ENCODE data around the gene COQ5. TPM values are rescaled to one million over a fixed set of nuclear protein-coding genes. Genes with fewer than 3 reads are reported as not detected.

The COQ5 gene
- total RNA-seq, 1 donor from 2014 or later, result 26.3 TPM

DNA sequence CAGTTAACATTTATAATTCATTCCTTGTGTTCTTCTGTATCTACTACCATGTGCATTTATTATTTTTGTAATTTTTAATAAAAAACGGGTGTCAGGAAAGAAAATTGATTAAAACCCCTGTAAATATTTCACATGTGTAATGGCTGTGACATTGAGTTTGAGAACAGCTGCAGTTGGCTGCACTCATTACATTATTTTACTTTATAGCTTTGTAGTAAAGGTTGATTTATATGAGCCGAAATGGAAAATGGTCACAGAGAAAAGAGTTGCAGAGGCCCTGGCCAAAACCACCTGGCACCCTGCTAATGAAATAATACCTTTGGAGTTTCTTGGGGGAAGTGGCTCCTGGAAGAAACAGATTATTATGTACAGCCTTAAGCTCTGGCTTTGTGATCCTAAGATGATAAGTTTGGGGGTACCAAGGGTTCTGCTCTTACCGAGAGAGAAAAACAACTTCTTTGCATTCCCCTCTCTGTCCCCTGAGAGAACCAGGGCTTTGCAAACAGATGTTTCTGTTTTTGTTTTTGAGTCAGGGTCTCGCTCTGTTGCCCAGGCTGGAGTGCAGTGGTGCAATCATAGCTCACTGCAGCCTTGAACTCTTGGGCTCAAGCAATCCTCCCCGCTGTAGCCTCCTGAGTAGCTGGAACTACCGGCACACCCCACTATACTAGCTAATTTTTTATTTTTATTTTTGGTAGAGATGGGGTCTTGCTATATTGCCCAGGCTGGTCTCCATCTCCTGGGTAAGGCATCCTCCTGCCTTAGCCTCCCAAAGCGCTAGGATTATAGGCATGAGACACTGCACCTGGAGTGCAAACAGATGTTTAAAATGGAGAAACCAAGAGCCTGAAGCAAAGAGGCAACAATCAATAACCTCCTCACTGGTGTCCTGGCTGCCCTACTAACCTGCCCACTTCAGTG, 42.7 kb downstream of the COQ5 start:
- intact Hi-C loops (cut with micrococcal nuclease), result no loop called here

DNA sequence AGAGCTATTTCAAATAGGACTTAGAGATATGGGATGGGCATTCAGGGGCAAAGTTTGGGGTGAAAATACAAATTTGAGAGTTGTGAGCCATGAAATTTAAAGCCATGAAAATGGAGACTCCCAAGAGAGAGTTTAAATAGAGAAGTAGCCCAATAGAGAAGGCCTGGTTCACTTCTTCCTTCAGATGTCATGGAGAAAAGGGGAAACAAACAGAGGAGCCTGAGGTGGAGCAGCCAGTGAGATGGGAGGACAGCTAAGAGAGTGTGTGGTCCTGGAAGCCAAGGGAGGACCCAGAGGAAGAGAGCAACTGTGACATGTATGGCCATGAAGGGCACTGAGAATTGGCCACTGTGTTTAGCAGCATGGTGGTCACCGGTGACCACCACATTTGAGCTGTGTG, 45.3 kb downstream of the COQ5 start:
- intact Hi-C loops (cut with micrococcal nuclease), result no loop called here

DNA sequence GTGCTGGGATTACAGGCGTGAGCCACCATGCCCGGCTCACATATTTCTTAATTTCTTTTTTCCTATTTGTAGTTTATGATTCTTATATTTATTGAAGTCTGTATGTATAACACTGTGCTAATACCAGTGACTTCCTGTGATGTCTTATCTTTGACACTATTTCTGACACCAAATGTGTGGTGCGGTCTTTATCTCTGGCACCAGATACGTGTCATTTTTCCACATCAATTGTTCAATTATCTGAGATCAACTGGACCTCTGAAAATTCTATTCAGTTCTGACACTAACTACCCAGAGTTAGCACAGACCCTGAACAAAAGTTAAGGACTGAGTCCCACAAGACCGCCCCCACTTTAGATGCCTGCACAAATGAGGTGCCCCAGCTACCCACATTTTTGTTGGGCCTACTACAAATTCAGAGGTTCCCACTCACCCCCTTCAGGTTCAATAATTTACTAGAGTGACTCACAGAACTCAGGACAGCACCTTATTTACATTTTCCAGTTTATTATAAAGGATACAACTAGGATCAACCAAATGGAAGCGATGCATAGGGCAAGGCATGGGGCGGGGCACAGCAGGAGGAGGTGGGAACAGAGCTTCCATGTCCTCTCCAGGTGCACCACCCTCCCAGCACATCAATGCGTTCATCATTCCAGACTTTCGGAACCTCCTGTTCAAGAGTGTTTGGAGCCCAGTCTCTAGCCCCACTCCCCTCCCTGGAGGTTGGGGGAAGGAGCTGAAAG, 47.8 kb downstream of the COQ5 start:
- intact Hi-C loops (cut with micrococcal nuclease), result no loop called here

GRCh38 chr12:120480211-120480610, 48.7 kb downstream of the COQ5 start:
- intact Hi-C loops (cut with micrococcal nuclease), result no loop called here

- intact Hi-C loops (cut with micrococcal nuclease), result no loop called here
Observed at GRCh38 chr12:120479458-120479857, 49.5 kb downstream of the COQ5 start.

- intact Hi-C loops (cut with micrococcal nuclease), result no loop called here
Observed at GRCh38 chr12:120475643-120476042, 53.3 kb downstream of the COQ5 start.

DNA sequence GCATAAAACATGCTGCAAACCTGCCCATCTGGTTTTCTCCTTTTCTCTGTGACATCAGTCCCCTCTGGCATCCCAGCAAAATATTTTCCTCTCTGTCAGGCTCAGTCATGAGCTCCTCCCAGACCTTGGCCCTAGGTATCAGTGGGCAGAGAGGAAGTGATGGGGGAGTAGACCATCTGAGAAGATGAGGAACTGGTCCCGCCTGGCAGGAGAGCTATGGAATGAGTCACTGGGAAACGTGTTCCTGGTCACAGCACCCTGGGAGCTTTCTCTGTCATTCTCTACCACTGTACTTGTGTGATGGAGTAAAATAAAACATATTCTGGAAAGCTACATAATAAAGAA, 54.4 kb downstream of the COQ5 start:
- intact Hi-C loops (cut with micrococcal nuclease), result no loop called here

GRCh38 chr12:120473807-120474615, 54.9 kb downstream of the COQ5 start:
- intact Hi-C loops (cut with micrococcal nuclease), result no loop called here

- intact Hi-C loops (cut with micrococcal nuclease), result no loop called here
Observed at GRCh38 chr12:120472521-120472920, 56.4 kb downstream of the COQ5 start.

- intact Hi-C loops (cut with micrococcal nuclease), result loop anchor here (1.0 kb wide), 1 partner anchor 216 kb away; no protein-coding TSS in a partner anchor
Observed at GRCh38 chr12:120470150-120470784, 58.7 kb downstream of the COQ5 start.

- intact Hi-C loops (cut with micrococcal nuclease), result loop anchor here (1.0 kb wide), 10 partner anchors 23 to 217 kb away; partner anchors contain the start of genes COQ5, COX6A1, DYNLL1 and GATC
Observed at GRCh38 chr12:120469450-120470149, 59.4 kb downstream of the COQ5 start, which contains the start of gene SRSF9. TSS of gene SRSF9 (minus strand) at chr12:120469748. CDS start at chr12:120469609, 139 bp downstream.

DNA sequence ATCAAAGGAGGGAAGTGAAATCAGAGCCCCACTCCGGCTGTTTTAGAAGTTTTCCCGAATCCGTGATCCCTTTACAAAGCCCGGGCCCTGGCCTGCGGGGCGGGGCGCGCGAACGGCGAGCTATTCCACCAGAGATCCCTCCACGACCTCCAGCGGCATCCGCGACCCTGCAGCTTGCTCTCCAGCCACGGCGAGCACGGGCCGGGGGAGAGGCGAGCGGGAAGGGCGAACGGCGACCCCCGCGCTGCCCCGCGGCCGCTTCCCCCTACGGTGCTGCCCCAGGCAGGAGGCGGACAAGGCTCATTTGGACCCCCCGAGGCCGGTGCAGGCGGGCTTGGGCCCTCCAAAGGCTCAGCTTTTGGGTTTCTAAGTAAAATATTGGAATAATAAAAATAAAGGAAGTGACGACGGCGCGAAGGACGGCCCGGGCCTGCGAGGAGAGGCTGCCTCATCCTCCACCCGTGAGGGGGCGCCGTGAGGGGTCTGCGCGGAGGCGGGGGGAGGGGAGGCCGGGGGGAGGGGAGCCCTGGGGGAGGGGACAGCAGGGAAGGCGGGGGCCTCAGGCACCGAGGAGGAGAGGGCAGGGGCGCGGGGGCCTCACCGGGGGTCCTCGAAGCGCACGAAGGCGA, 60.0 kb downstream of the COQ5 start:
- intact Hi-C loops (cut with micrococcal nuclease), result loop anchor here (1.0 kb wide), 10 partner anchors 23 to 167 kb away; partner anchors contain the start of genes COQ5, COX6A1, DYNLL1 and GATC

- intact Hi-C loops (cut with micrococcal nuclease), result loop anchor here (1.0 kb wide), 1 partner anchor 112 kb away; no protein-coding TSS in a partner anchor
Observed at GRCh38 chr12:120468325-120468820, 60.6 kb downstream of the COQ5 start.

DNA sequence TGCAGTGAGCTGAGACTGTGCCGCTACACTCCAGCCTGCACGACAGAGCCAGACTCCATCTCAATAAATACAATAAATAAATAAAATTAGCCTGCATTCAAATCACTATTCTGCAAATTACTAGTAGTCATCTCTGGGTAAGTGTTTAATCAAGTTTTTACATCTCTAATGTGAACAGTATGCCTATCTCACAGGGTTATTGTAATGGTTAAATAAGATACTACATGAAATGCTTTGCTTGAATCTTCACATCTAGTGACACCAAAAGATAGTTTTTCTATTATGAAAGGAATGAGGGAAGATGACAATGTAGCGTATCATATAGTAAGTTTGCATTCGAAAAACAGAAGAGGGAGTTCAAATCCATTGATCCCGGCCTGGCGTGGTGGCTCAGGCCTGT, 61.5 kb downstream of the COQ5 start:
- intact Hi-C loops (cut with micrococcal nuclease), result no loop called here

DNA sequence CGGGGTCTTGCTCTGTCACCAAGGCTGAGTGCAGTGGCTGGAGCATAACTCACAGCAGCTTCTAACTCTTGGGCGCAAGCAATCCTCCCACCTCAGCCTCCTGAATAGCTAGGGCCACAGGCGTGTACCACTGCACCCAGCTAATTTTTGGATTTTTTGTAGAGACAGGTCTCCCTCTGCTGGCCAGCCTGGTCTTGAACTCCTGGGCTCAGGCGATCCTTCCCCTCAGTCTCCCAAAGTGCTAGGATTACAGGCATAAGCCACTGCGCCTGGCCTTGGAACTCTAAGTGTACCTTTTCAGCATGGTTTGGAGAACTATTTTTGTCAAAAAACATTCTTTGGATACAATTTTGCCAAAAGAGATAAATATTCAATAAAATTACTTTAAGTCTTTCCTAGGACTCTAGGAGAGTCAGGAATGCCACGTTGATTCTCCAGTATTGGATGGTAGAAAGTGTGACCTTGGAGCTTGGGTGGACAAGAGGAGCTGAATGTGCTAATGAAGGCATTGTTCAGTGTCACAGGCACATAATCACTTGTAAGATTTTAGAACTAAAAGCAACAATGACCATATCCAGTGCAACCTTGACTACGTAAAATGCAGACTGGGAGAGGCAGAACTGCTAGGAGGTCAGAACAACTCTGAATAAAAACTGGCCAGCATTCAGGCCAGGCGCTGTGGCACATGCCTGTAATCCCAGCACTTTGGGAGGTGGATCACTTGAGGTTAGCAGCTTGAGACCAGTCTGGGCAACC, 62.2 kb downstream of the COQ5 start:
- intact Hi-C loops (cut with micrococcal nuclease), result loop anchor here (1.0 kb wide), 1 partner anchor 12 kb away; no protein-coding TSS in a partner anchor

GRCh38 chr12:120465756-120466155, 63.2 kb downstream of the COQ5 start:
- intact Hi-C loops (cut with micrococcal nuclease), result loop anchor here (1.0 kb wide), 1 partner anchor 11 kb away; no protein-coding TSS in a partner anchor

DNA sequence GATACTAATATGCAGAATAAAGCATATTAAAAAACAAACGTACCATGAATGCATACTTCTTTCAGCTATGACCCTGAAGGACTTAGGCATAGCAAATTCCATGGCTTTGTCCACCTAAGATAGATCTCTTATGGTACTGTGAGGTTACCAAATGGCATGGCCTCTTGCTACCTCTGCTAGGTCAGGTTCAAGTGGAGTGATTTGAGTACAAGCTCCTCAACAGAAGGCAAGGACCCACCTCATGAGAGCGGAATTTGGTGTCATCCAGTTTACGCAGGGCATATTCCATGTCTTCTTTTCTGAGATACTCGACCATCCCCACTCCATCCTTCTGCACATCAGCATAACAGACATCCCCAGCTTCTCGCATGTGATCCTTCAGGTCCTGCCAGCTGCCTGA, 65.2 kb downstream of the COQ5 start:
- intact Hi-C loops (cut with micrococcal nuclease), result no loop called here

DNA sequence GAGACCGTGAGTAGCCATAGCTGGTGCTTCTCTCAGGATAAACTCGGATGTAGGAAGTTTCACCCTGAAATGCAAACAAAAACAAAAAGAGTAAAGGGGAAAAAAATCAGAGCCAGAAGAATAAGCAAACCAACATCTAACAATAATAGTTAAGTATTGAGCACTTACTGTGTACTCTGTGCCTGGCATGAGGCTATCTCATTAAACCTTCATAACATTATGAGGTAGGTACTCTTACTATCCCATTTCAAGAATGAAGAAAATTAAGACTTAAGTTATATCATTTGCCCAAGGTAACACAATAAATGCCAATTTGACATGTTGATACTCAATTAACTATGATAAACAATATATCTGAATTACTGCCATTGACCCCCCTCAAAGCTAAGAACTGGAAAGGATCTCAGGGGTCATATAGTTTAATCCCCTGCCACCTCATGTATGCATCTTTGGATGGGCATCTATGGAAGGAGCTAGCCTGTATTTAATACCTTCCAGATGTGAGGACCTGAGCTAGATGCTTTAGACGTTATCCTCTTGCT, 66.8 kb downstream of the COQ5 start:
- intact Hi-C loops (cut with micrococcal nuclease), result no loop called here

Measured in T-helper 1 cell treated with Interleukin-12 subunit alpha and Interleukin-12 subunit beta and Interleukin-4 antibody, amounts not matched to agents 30 ng/mL and 1 ng/mL, for 36 hours (primary cell).